Right atrium auricular region (tissue), 2 donors: ENCODE measurements around the gene SEC24A. TPM values are rescaled to one million over a fixed set of nuclear protein-coding genes. Genes with fewer than 3 reads are reported as not detected.

ENCODE experiments used
- DNase-seq: peaks from one replicate; pipeline ENCODE4 v3.0.0-alpha.2; 2019; ENCODE audit warnings: low spot score
- H3K27ac ChIP-seq, 2 donors: fragments of 200-600 bp; sonication (generic); 1 replicate in 1 of 2; 2 replicates in 1 of 2; pipeline ENCODE4 v1.5.1; 2016 to 2019
- H3K27me3 ChIP-seq, 2 donors: fragments of 200-600 bp; sonication (generic); one replicate each; pipeline versions ENCODE4 v1.5.1 to v1.6.0; 2017 to 2019
- H3K36me3 ChIP-seq: fragments of 200-600 bp; sonication (generic); one replicate; pipeline ENCODE4 v1.5.1; 2016
- H3K4me1 ChIP-seq, 2 donors: fragments of 200-600 bp; sonication (generic); one replicate each; pipeline versions ENCODE4 v1.5.1 to v1.6.0; 2017 to 2019
- H3K4me3 ChIP-seq, 2 donors: fragments of 200-600 bp; sonication (generic); 1 replicate in 1 of 2; 2 replicates in 1 of 2; pipeline ENCODE4 v1.5.1; 2017 to 2019; ENCODE audit warnings: mild to moderate bottlenecking in 1 of 2, moderate library complexity in 1 of 2
- H3K9me3 ChIP-seq, 2 donors: fragments of 200-600 bp; sonication (generic); one replicate each; pipeline ENCODE4 v1.5.1; 2019
- total RNA-seq, 2 donors: library from RNA; depleted of rRNA; stranded (reverse); fragments of >200 nt; gene quantifications; one replicate each; pipeline ENCODE4 v1.1.0, GENCODE V29; 2016
- TF ChIP-seq, protein P1 (sequence below), 2 donors: fragments of 200-600 bp; sonication (generic); IDR thresholded peaks; one replicate each; pipeline ENCODE4 v1.5.1; 2019; ENCODE audit warnings: antibody characterized with exemption in 2 of 2

Gene SEC24A
- total RNA-seq, 2 donors from 2014 or later: 9.6 to 12.8 TPM

DNA sequence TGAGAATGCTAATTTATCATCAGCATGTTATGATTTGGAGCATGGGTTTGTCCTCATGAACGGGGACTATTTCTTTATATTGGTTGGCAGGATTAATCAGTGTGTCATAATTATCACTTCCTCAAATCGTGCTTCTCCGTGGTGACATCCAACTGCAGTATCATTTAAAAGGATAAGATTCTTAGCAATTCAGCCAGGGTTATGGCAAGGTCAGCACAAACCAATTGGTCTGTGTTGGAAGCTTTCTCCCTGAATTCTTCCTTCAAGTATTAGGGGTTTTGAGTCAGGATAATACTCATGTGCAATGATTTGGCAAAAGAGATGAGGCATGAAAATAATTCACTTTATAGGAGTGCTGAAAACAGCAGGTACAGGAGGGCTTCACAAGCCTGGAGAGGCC, 84.2 kb downstream of the SEC24A start:
- Histone ChIP-seq H3K4me1 (no peaks in the 10 kb centered on the region), H3K4me3 (no peak overlapping the region), H3K9me3 (no peaks in the 10 kb centered on the region), H3K27ac (no peak overlapping the region), H3K36me3 (no peaks in the 10 kb centered on the region), H3K27me3 (no peaks in the 10 kb centered on the region)
- TF ChIP-seq, protein P1, sequence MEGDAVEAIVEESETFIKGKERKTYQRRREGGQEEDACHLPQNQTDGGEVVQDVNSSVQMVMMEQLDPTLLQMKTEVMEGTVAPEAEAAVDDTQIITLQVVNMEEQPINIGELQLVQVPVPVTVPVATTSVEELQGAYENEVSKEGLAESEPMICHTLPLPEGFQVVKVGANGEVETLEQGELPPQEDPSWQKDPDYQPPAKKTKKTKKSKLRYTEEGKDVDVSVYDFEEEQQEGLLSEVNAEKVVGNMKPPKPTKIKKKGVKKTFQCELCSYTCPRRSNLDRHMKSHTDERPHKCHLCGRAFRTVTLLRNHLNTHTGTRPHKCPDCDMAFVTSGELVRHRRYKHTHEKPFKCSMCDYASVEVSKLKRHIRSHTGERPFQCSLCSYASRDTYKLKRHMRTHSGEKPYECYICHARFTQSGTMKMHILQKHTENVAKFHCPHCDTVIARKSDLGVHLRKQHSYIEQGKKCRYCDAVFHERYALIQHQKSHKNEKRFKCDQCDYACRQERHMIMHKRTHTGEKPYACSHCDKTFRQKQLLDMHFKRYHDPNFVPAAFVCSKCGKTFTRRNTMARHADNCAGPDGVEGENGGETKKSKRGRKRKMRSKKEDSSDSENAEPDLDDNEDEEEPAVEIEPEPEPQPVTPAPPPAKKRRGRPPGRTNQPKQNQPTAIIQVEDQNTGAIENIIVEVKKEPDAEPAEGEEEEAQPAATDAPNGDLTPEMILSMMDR (IDR thresholded peaks at IDR 0.05): no peak
- DNase-seq: no peak

DNA sequence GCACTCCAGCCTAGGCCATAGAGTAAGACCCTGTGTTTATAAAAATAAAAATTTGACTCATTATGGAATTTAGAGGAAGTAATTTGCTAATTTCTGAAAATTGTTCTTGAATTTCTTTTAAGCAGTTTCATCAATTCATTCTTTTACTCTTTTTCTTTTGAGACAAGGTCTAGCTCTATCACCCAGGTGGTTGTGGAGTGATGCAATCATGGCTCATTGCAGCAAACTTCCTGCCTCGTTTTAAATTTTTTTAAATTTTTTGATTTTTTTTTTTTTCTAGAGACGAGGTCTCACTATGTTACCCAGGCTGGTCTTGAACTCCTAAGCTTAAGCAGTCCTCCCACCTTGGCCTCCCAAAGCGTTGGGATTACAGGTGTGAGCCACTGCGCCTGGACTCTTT, 86.7 kb downstream of the SEC24A start:
- Histone ChIP-seq H3K4me3 (no peak overlapping the region), H3K27me3 (no peaks in the 10 kb centered on the region)
- TF ChIP-seq, protein P1 (IDR thresholded peaks at IDR 0.05): no peak

DNA sequence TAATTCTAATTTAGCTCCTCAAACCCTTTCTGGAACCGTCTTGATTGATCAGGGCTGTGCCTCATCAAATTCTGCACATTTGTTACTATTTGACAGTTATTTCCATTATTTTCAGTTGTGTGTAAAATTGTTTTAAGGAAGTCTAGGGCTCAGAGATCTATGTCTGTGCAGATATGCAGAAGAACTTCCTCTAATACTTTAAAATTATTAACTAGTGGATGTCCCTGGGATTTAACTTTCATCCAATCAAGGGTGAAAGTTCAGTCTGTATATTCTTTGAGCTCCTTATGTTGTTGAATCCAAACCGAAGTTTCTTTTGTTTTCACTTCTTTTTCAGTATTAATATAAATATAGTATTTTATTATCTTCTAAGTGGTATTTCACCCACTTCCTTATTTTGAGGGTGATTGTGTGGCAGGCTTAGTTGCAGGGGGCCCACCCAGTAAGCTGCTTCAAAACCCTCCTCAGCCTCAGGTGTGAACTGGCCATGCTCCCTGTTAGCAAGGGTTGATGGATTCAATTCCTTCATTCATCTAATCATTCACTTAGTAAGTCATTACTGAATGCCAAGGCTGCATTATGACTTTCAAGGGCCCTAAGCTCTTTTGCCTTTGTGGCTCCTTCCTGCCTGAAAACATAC, 87.7 kb downstream of the SEC24A start:
- TF ChIP-seq, protein P1 (IDR thresholded peaks at IDR 0.05): no peak
- no peak for DNase-seq
- H3K27ac ChIP-seq: no peak overlapping the region

More for the DNA sequence above, 86.7 kb downstream of the SEC24A start:
- no peaks in the 10 kb centered on the region for H3K36me3 ChIP-seq
- DNase-seq: no peak
- H3K27ac ChIP-seq: no peak overlapping the region
- peaks cover 4 to 14% of the 10 kb centered on the region in 2 donors for H3K4me1 ChIP-seq
- no peaks in the 10 kb centered on the region for H3K9me3 ChIP-seq

DNA sequence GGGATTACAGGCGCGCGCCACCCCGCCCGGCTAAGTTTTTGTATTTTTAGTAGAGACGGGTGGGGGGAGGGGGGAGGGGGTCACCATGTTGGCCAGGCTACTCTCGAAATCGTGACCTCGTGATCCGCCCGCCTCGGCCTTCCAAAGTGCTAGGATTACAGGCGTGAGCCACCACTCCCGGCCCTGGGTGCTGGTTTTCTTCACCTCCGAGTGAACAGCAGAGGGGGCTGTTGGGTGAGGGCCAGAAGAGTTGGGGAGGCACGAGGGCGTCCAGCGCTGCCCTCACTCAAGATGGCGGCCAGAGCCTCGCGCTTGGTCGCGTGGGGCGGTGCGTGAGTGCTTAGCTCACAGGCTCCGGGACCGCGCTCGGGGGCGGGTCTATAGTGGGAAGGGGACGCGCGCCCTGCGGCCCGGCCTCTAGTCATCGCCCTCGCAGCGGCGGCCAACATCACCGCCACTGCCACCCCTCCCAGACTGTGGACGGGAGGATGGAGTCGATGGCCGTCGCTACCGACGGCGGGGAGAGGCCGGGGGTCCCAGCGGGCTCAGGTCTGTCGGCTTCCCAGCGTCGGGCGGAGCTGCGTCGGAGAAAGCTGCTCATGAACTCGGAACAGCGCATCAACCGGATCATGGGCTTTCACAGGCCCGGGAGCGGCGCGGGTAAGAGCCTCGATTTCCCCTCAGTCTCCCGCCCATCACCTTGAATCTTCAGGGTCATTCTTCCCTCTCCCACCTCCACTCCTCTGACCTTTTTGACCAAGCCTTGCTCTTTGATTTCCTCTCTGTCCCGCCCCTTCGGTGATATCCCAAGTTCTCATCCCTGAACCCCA, 89.8 kb downstream of the SEC24A start, which contains the start of gene CAMLG:
CAMLG (plus strand) TSS at position 416 of the 830 bp plus-strand sequence; CDS start at position 489, 73 bp downstream.
- Histone ChIP-seq H3K27ac (peak within 1 kb of the TSS; percentile 93 to 97), H3K4me1 (peaks cover 4 to 15% of the 10 kb centered on the region in 2 donors), H3K36me3 (peaks cover 7% of the 10 kb centered on the region), H3K9me3 (no peaks in the 10 kb centered on the region), H3K27me3 (no peaks in the 10 kb centered on the region), H3K4me3 (peak within 1 kb of the TSS; percentile 97 to 99)
- TF ChIP-seq, protein P1 (IDR thresholded peaks at IDR 0.05): peak in 1 of 2 donors; percentile 62
- peak; percentile 97 for DNase-seq

More for the DNA sequence above, 87.7 kb downstream of the SEC24A start:
- peaks cover 4% of the 10 kb centered on the region for H3K36me3 ChIP-seq
- no peak overlapping the region for H3K4me3 ChIP-seq
- no peaks in the 10 kb centered on the region for H3K9me3 ChIP-seq
- H3K27me3 ChIP-seq: no peaks in the 10 kb centered on the region
- peaks cover 4 to 15% of the 10 kb centered on the region in 2 donors for H3K4me1 ChIP-seq

DNA sequence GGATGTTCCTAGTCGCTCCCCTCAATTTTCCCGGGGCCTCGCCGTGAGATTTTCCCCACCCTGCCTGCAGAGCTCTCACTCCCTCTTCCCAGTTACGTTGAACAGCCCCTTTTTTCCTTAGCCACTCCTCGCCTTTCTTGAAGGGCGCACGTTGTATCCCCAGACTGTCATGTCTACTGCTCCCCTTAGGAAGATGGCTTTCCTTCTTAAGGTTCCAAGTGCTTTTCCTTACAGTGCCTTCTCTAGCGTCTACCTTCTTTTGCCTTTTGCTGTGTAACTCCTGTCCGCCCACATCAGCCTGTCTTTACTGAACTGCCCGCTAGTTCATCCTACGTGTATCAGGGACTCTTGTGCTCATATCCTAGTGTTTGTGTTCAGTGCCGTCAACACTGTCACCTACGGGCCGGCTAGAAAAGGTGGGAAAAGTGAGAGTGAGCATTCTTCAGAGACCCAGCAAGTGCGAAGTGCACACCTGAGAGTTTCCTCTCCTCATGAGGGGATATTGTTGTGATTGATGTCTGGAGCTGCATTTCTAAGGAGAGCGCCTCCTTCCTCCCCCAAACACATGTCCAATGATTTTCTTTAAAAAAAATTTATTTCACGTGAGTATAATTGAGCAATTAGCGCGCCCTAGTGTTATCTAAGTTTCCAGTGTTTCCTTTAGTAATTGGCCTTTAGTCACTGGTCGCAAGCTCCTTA, 90.5 kb downstream of the SEC24A start:
- H3K27ac ChIP-seq: peak overlapping the region; percentile 93 to 97

More for the DNA sequence above, 90.5 kb downstream of the SEC24A start:
- no peaks in the 10 kb centered on the region for H3K27me3 ChIP-seq
- DNase-seq: no peak
- H3K4me1 ChIP-seq: peaks cover 4 to 15% of the 10 kb centered on the region in 2 donors
- TF ChIP-seq, protein P1 (IDR thresholded peaks at IDR 0.05): no peak
- peak overlapping the region; percentile 97 to 99 for H3K4me3 ChIP-seq
- H3K9me3 ChIP-seq: no peaks in the 10 kb centered on the region
- peaks cover 7% of the 10 kb centered on the region for H3K36me3 ChIP-seq
